IMR-90 (cell line): ENCODE measurements around the gene NKX6-1. TPM values are rescaled to one million over a fixed set of nuclear protein-coding genes. Genes with fewer than 3 reads are reported as not detected.

ENCODE experiments used
- microRNA-seq, 2 experiments: library from miRNA; stranded (forward) in 1 of 2; unstranded in 1 of 2; fragments of 10-50 nt in 1 of 2; fragments of <30 nt in 1 of 2; gene quantifications in 1 of 2; microRNA quantifications in 1 of 2; one replicate each; pipeline versions ENCODE3 to v1.1.0; 2013 to 2020; ENCODE audit not compliant: insufficient read depth in 1 of 2, insufficient read length in 1 of 2, unreplicated experiment in 1 of 2
- polyA plus RNA-seq, 3 experiments: library from polyadenylated mRNA; depleted of rRNA; stranded (reverse); fragments of >200 nt; gene quantifications; 2 replicates each; pipeline ENCODE4 v1.2.3, GENCODE V29; 2012; ENCODE audit warnings: low replicate concordance in 1 of 3
- small RNA-seq, 5 experiments: library from RNA; depleted of rRNA; stranded (forward); fragments of <200 nt; gene quantifications; one replicate each; pipeline ENCODE3, GENCODE V24; 2012
- total RNA-seq: library from RNA; depleted of rRNA; stranded (reverse); fragments of >200 nt; gene quantifications from 2 replicates; pipeline ENCODE4 v1.2.3, GENCODE V29; 2012; rRNA removed

The NKX6-1 gene
- total and polyA plus RNA-seq, 2 of the 4 experiments (the other 2 are of a cell fraction): under 0.01 to 0.24 TPM

Small RNAs within 50 kb of the gene (microRNA-seq; reads per million reads assigned to microRNA genes)
- not detected for gene RPL3P13 (ENCODE audit: insufficient read depth, insufficient read length)

Small RNAs within 50 kb of the gene (small RNA-seq; reads per million reads assigned to genes)
- gene RPL3P13: 0 reads per million in 5 experiments

Other genes starting within 250 kb of the NKX6-1 start
- gene CDS1, start 83.8 kb upstream of the NKX6-1 start, total RNA-seq: under 0.01 TPM in 1 of 2 replicates, not detected in the other
- gene CDS1, start 83.8 kb upstream of the NKX6-1 start, polyA plus RNA-seq (2012; rRNA removed): 0.02 TPM in 1 of 2 replicates, not detected in the other